AG04450 (cell line): ENCODE results near the gene ISLR. TPM values are rescaled to one million over a fixed set of nuclear protein-coding genes. Genes with fewer than 3 reads are reported as not detected.

Experiments
- CTCF ChIA-PET: fragments of 300-600, 350-600 bp; formaldehyde crosslinking; extraction: SDS; loops from one replicate; lab custom pipeline; 2022; ENCODE audit warnings: antibody characterized with exemption, inconsistent platforms; lab: Charles Lee
- POLR2A ChIA-PET: fragments of 350-600 bp; formaldehyde crosslinking; extraction: SDS; loops from one replicate; lab custom pipeline; 2021; ENCODE audit warnings: antibody characterized with exemption, inconsistent platforms; lab: Yijun Ruan, JAX
- DNase-seq: peaks from one replicate; pipeline ENCODE4 v3.0.0-alpha.2; 2011; ENCODE audit warnings: low read depth, low spot score
- H3K27ac ChIP-seq: one replicate; pipeline ENCODE4 v1.5.1; 2012; ENCODE audit warnings: low read depth, low read length, control low read depth
- H3K27me3 ChIP-seq: one replicate; pipeline ENCODE4 v1.6.0; 2012; ENCODE audit warnings: low read length; ENCODE audit not compliant: control insufficient read depth, insufficient read depth
- H3K4me3 ChIP-seq: 2 replicates; pipeline ENCODE4 v1.5.1; 2011; ENCODE audit warnings: mild to moderate bottlenecking, low read depth, low read length, control low read depth
- H3K9me3 ChIP-seq: 2 replicates; pipeline ENCODE4 v1.5.1; 2012; ENCODE audit warnings: low read length; ENCODE audit not compliant: control insufficient read depth, insufficient read depth
- CTCF ChIP-seq: IDR thresholded peaks from 2 replicates; pipeline ENCODE4 v1.5.1; 2011; ENCODE audit warnings: low read depth, low read length, control low read depth, inconsistent platforms
- polyA plus RNA-seq: library from polyadenylated mRNA; depleted of rRNA; stranded (reverse); fragments of >200 nt; gene quantifications from 2 replicates; pipeline ENCODE4 v1.2.3, GENCODE V29; 2011

ISLR gene
- polyA plus RNA-seq, 1 experiment: 2.3 TPM

- POLR2A ChIA-PET: no interaction called here
Observed at GRCh38 chr15:74130849-74131627, 42.5 kb upstream of the ISLR start.

GRCh38 chr15:74131628-74132413, 41.7 kb upstream of the ISLR start:
- TF ChIP-seq CTCF: no peak
- Histone ChIP-seq H3K9me3 (peaks cover 29% of the 10 kb centered on the region), H3K27me3 (peaks cover 94% of the 10 kb centered on the region), H3K4me3 (no peak overlapping the region), H3K27ac (no peak overlapping the region)
- CTCF ChIA-PET: interaction anchor here (0.9 to 1.0 kb wide), 2 partner anchors 159 to 191 kb away, joined by 3 read pairs; no protein-coding TSS in a partner anchor
- POLR2A ChIA-PET: no interaction called here
- no peak for DNase-seq

More at GRCh38 chr15:74130849-74131627, 42.5 kb upstream of the ISLR start:
- H3K27me3 ChIP-seq: peaks cover 91% of the 10 kb centered on the region
- no peak overlapping the region for H3K27ac ChIP-seq
- CTCF ChIA-PET: interaction anchor here (0.6 to 3.7 kb wide), 3 partner anchors 39 to 177 kb away, joined by 3 to 58 read pairs (median 7); no protein-coding TSS in a partner anchor
- TF ChIP-seq CTCF: no peak
- DNase-seq: no peak
- no peak overlapping the region for H3K4me3 ChIP-seq
- peaks cover 28% of the 10 kb centered on the region for H3K9me3 ChIP-seq

GRCh38 chr15:74132681-74133651, 40.5 kb upstream of the ISLR start:
- ChIA-PET CTCF (interaction anchor here (1.8 to 1.9 kb wide), 2 partner anchors 23 to 80 kb away, joined by 7 to 12 read pairs; no protein-coding TSS in a partner anchor), POLR2A (no interaction called here)
- no peak for DNase-seq

More at GRCh38 chr15:74132681-74133651, 40.5 kb upstream of the ISLR start:
- Histone ChIP-seq H3K27ac (no peak overlapping the region), H3K4me3 (no peak overlapping the region), H3K9me3 (peaks cover 29% of the 10 kb centered on the region), H3K27me3 (peaks cover 96% of the 10 kb centered on the region)
- no peak for TF ChIP-seq CTCF
